HG03066 (cell line): Measurements from ENCODE around the gene ACTA2.
"Not testable (repeated sequence)": the region's sequence is repeated elsewhere in the genome, so short reads cannot be mapped to it uniquely, and the experiment has no call there.

ENCODE experiments used
- ATAC-seq: cut with Tn5 transposase; IDR thresholded peaks from one replicate; pipeline ENCODE4 v1.9.1; 2021; ENCODE audit warnings: low read depth; ENCODE audit not compliant: unreplicated experiment

Gene ACTA2

DNA sequence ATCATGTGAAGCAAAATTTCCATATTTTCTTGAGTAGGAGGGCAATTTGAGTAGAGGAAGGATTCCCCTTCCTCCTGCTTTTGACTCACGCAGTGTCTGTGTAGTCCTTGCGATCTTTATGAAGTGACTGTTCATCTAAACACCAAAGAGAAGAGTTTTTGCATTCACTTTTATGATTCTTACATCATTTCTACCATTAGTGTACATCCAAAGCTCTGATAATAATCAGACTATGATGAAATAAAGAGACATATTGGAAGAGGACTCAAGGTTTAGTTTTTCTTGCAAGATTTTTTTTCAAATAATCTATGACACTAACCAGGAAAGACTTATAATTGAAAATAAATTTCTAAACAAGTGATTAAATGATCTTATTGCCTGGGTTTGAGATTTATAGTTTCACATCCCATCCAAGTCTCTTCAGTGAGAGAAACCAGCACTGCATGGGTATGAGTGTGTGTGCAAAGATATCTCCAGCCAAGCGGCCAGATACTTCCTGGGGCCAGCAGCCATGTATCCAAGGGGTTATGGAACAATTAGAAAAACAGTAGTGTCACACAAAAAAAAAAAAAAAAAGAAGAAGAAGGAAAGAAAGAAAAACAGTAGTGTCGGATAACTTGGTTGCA lies 2.0 kb upstream of the ACTA2 start:
- ATAC-seq: no peak

DNA sequence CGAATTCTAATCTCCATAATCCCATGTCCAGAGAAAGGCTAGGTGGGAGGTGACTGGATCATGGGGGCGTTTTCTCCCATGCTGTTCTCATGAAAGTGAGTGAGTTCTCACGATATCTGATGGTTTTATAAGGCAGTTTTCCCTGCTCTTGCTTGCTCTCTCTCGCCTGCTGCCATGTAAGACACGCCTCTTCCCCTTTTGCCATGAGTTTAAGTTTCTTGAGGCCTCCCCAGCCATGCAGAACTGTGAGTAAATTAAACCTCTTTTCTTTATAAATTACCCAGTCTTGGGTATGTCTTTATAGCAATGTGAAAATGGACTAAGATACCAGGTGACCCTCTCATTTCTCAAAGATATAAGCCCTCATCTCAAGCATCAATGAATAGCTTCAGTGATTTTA lies 1.1 kb upstream of the ACTA2 start:
- ATAC-seq: no peak

DNA sequence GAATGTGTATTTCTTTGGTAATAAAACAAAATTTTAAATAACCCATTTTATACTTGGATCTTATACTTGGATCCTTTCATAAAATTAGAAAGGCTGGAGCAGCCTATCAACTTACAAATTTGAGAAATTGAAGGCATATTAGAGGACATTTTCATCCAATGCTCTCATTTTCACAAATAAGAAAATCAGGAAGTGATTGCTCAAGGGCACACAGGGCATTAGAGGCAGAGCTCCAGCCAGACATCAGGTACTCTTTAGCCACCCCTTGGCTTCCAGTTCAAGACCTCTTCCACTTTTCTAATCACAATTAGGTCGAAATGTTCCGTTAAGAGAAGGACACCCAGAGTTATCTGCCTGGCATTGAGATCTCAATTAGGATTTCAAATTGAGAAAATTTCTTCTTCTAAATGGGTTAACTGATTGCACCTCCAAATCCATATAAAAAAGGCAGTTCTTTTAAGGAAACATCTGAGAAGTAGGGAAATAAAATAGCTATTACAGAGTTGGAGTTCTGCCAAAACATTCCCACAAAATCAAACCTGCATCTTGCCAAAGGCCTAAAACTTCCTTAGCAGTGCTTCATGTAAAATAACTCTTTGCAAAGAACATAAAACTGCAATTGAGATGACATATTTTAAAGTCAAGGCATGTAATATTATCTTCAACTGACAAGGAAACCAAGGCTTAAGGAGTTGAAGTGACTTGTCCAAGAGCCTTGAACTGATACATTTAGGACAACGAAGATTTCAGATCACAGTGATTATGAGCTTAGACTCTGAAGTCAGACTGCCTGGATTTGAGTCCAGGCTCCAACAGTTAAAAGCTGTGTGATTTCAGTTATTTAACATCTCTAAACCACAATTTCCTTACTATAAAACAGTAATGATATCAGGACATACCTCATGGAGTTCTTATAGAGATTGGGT lies 2.4 kb downstream of the ACTA2 start:
- ATAC-seq: no peak

DNA sequence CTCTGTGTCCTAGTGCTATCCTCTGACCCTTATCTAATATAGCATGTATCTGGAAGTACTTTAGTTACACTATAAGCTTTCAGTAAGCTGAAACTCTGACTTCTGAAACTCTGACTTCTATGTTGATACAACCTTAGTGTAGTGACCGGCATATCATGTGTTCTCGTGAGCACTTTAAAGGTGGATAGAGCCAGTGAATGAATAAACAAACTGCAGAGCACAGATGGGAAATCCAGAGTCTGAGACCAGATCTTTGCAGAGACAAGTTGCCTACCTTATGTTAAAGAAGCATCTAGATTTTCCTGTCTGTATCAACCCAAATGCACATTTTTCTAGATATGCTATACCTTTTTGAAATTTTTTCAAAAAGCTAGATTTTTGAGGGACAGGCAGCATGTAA lies 3.5 kb downstream of the ACTA2 start:
- ATAC-seq: no peak

DNA sequence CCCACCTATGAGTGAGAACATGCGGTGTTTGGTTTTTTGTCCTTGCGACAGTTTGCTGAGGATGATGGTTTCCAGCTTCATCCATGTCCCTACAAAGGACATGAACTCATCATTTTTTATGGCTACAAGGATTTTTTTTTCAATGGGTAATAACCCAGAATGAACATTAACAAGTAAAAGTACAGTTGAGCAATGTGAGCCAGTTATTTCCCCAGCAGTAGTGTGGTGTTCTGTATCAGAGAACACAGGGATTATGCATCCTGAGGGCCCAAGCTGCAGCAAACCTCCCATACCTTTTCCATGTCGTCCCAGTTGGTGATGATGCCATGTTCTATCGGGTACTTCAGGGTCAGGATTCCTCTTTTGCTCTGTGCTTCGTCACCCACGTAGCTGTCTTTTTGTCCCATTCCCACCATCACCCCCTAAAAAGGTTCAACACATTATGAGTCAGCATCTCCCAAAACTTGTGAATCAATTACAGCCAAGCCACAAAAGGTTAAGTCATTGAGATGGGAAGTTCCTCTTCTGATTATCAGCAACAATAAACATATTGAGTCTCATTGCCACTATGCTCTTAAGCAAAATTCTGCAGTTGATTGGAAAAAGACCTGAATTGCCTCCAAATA lies 5.5 kb downstream of the ACTA2 start:
- no peak for ATAC-seq

DNA sequence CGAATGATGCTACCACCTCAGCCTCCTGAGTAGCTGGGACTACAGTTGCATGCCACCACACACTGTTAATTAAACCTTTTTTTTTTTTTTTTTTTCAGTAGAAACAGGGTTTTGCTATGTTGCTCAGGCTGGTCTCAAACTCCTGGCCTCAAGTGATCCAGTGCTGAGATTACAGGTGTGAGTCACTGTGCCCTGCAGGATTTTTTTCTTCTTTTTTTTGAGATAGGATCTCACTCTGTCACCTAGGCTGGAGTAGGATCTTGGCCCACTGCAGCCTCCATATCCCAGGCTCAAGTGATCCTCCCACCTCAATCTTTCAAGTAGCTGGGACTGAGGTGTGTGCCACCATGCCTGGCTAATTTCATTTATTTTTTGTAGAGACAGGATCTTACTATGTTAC lies 6.4 kb downstream of the ACTA2 start:
- ATAC-seq: no peak

DNA sequence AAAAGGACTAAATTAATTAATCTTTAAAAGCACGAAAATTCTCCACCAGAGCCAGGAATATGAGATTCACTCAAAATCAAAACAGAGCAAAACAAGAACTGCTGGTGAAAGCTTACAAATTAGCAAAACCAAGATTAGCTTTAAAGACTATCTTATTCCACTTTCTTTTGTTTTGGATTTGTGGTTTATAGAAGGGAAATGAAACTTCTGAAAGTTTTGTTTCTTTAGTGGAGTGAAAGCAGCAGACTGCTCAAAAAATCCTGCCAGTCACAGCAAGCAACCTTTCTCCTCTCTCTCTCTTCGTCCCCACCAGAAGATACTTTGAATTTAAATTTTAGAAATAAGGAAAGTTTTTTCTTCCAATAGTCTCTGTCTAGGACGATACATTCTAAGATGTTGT lies 7.8 kb downstream of the ACTA2 start:
- ATAC-seq: no peak

DNA sequence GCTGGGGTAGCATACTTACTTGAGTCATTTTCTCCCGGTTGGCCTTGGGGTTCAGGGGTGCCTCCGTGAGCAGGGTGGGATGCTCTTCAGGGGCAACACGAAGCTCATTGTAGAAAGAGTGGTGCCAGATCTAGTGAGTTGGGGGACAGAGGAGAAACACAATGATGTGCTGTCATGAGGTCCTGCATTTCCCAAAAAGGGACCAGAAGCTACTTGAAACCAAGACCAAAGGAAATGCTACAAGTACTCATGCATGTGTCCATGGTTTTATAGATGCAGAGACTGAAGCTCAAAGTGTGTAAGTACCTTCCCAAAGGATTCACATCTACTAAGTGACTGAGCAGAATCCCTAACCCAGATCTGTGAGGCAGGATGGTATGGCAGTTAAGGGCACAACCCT lies 8.8 kb downstream of the ACTA2 start:
- ATAC-seq: no peak

DNA sequence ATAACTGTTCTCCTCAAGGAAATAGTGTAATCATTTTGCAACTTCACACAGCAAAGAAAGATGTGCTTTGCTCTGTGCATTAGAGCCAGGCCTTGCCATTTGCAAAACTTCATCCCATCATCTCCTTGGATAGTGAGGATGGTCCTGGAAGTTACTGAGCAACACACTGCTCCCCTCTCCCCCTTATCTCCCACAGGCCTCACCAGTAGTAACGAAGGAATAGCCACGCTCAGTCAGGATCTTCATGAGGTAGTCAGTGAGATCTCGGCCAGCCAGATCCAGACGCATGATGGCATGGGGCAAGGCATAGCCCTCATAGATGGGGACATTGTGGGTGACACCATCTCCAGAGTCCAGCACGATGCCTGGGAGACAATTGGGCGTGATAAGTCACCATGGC lies 11.5 kb downstream of the ACTA2 start:
- no peak for ATAC-seq

DNA sequence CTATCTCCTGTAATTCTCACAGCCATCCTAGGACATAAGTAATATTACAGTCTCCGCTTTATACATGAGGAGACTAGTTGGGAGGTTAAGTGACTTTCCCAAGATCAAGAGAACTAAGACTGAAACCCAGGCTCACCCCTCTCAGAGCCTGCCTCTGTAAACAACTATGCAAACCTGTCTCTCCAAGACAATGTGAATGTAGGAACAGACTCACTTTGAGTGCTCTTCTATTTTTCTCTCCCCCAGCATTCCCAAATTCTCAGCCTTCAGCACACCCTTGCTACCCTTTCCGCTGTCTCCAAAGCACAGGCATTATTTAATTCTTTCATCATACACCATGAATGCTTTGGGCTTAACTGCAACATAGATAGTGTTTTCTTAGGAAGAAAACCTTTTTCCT lies 13.6 kb downstream of the ACTA2 start:
- ATAC-seq: no peak

DNA sequence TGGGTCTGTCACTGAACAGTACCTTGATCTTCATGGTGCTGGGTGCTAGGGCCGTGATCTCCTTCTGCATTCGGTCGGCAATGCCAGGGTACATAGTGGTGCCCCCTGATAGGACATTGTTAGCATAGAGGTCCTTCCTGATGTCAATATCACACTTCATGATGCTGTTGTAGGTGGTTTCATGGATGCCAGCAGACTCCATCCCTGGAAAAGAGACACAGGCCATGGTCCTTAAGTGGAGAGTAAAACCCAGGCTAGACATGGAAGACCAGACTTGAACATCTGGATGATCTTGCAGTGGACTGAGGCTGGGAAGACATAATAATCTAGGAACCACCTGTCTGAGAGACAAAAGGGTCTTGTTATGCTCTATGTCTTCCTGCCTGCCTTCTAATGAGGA lies 14.5 kb downstream of the ACTA2 start:
- ATAC-seq: no peak

DNA sequence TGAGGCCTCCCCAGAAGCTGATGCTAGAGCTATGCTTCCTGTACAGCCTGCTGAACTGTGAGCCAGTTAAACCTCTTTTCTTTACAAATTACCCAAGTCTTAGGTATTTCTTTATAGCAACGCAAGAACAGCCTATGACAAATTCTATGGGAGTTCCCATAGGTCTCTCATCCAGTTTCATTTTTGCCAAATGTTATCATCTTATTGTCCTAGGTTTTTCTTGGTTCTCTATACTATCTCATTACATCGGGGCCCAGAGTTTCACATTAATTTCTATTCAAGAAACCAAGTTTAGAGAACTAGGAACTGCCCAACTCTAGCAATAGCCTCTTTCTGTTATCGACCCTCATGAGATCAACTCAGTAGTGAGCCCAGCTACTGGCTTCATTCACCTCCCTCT lies 15.9 kb downstream of the ACTA2 start:
- ATAC-seq: no peak

DNA sequence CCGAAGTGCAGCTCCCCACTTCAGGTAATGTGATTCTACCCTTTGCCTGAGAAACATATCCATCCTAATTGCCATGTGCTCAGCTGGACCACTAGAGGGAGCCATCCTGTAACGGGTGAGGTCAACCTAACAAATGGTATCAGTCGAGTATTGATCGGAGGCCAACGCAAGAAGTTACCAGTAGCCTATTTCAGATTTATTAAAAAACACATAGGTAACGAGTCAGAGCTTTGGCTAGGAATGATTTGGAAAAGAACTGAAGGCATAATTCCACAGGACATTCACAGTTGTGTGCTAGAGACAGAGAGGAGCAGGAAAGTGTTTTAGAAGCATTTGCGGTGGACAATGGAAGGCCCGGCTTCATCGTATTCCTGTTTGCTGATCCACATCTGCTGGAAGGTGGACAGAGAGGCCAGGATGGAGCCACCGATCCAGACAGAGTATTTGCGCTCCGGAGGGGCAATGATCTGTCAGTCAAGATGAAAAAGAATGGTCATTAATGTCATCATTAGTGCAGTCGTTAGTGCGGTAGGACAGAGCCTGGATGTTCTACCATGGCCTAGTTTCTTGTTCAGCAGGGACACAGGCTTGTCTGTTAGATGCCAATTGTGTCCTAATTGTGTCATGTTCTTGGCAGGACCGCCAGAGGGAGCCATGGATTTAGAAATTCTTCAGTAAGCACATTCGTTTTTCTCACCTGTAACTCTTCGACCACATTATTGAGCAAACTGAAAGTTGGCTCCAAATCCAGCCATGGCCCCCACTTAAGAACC lies 17.5 kb downstream of the ACTA2 start:
- ATAC-seq: peak; percentile 45

DNA sequence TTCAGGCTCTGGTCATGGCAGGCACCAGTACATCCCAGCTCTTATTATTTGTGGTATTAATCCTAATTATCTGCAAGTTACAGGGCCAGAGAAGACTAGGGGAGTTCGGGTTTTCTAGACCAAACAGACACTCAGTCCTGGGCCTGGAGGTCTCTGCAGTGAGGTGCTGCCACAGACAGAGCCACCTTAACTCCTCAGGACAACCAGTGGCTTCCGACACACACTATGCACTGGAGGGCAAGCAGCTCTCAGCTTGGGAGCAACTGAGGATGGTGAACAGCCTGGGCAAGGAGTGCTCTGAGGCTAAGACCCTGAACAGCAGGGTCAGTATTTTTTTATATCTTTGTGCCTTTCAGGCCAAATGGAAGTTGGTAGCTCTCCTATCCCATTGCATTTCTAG lies 19.0 kb downstream of the ACTA2 start:
- no peak for ATAC-seq

DNA sequence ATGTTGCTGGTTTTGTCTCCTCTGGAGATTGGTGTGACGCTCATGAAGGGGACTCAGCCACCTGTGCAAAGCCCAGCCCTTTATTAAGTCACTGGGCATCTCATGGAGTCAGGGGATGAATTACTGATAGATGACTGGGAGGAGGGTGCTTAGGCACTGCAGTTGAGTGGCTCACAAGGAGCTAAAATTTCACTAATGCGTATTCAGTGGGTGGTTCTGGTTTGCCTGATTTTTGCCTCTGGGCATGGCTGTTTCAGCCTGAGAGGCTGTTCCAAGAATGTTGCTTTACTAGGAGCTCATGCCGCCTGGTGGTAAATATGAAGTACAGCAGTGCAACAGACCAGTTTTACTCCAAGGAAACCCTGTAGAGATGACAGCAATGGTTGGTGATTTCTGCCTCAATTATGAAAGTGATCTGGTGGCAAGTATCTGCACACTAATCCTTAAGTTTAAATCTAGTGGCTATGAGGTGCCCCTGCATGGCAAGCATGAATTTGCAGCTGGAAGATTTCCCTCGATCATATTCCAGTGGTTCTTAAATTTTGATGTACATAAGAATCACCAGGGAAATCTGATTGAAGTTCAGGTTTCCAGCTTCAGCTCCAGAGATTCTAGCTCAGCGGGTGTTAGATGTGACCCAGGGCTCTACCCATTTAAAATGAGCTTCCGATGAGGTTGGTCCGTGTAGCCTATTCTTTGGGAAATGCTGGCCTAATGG lies 19.9 kb downstream of the ACTA2 start:
- ATAC-seq: peak; percentile 59

DNA sequence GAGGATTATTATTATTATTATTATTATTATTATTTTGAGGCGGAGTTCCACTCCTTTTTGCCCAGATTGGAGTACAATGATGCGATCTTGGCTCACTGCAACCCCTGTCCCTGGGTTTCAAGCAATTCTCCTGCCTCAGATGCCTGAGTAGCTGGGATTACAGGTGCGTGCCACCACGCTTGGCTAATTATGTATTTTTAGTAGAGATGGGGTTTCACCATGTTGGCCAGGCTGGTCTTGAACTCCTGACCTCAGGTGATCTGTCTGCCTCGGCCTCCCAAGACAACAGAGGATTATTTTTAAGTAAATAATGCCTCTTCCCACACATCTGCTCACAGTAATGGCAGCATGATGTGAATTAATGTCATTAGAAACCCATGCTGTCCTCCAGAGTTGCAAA lies 20.5 kb downstream of the ACTA2 start:
- ATAC-seq: not testable (repeated sequence)

DNA sequence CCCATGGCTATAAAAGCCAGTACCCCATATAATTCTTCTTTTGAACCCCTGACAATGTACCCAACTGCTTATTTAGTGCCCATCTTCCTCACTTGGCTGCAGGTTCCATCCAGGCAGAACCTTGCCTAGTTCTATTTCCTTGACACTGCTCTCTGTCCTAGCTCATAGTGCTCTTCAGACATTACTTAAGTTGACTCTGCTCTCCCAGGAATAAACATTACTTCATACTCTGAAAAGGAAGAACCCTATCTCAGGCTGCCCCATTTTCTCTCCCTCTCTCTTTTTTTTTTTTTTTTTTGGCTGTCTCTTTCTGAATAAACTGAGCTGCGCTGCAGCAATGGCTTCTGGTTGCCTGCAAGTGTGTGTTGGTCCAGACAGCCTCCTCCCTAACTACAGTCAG lies 21.0 kb downstream of the ACTA2 start:
- no peak for ATAC-seq

DNA sequence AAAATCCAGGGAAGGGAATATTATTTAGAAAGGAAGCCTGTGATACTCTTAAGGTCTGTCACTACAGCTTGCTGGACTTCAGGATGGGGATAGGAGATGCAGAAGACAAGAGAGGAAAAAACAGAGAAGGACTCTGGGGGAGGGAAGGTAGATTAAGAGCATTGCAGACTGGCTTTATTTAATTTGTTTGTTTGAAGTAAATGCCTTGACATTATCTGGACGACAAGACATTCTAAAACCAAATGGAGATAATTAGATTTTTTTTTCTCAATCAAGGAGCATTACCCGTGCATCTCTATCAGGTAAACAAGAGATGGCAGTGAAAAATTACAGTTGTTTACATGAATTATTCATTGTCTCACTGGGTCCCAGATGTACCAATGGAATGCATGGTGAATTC lies 24.3 kb downstream of the ACTA2 start:
- ATAC-seq: no peak

DNA sequence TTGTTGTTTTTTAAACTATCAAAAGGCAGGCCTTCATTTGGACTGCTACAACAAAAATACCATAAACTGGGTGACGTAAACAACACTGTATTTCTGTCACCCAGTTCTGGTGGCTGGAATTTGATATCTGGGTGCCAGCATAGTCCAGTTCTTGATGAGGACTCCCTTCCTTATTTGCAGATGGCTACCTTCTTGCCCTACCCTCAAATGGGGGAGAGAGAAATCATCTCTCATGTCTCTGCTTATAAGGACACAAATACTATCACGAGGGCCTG lies 25.2 kb downstream of the ACTA2 start:
- ATAC-seq: no peak

DNA sequence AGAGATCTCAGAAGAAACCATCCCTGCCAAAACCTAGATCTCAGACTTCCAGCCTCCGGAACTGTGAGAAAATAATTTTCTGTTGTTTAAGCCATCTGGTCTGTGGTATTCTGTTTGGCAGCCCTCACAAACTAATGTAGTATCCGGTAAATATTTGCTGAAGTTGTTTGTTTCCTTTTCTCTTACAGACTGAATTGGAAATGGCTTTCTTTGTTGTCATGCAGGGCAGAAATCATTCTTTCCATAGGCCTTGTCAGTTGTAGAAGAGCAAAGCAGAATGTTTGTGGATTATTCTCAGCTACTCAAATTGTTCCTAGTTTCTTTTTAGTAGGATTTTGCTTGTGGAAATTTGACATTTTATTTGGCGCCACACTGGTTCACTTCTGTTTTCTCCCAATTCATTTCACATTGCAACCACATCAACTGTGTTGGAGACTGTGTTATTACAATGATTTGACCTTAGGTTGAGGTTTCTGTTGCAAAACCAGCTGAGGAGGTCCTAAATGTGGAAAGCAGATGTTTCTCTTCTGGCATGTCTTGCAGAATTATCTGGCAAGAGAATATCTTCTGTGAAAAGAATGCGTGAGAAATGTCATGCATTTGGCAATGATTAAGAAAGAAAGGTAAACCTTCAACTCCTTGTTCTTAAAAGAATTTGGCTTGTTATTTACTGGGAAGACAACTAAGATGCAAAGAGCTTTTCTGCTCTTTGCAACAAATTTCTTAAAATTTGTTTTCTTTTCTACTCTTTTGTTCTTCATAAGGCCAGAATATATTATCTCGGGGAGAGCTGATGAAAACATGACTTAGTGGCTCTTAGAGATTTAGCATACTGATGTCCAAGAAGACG lies 25.8 kb downstream of the ACTA2 start:
- no peak for ATAC-seq
